ENCODE measurements around the gene DUSP23.

The DUSP23 gene

DNA sequence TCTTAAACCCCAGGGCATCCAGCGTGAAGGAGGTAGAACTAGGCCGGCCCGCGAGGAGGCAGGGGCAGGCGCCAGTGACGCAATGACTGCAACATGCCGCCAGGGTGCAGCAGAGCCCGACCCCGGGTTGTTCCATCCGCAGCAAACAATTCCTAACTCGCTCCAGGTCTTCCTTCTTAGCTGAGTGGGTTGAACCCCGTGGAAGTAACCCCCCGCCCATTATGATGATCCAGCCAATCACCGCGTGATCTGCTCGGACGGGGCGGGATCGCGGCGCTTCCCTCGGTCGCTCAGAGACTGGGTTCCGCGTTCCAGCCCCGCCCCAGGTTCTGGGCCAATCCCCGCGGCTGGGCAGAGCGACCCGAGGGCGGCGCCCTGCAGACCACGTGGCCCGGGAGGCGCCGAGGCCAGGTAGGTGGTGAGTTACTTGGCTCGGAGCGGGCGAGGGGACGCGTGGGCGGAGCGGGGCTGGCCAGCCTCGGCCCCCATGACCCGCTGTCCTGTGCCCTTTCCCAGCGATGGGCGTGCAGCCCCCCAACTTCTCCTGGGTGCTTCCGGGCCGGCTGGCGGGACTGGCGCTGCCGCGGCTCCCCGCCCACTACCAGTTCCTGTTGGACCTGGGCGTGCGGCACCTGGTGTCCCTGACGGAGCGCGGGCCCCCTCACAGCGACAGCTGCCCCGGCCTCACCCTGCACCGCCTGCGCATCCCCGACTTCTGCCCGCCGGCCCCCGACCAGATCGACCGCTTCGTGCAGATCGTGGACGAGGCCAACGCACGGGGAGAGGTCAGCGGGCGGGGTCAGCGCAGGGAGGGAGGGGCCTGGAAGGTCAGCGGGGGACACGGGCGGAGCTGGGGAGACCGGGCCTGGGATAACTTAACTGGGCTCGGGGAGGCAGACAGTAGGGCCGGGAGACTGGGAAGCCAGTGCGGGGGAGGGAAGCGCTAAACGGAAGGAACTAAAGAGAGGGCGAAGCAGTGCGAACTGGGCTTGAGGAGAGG lies at the start of gene DUSP23:
TSS of gene DUSP23 (plus strand) at position 380 of the 1,000 bp plus-strand sequence. CDS start at position 519, 139 bp downstream.
- peak; percentile 84 to 91 for DNase-seq (ENCODE audit: low read depth in 2 of 2)

DNA sequence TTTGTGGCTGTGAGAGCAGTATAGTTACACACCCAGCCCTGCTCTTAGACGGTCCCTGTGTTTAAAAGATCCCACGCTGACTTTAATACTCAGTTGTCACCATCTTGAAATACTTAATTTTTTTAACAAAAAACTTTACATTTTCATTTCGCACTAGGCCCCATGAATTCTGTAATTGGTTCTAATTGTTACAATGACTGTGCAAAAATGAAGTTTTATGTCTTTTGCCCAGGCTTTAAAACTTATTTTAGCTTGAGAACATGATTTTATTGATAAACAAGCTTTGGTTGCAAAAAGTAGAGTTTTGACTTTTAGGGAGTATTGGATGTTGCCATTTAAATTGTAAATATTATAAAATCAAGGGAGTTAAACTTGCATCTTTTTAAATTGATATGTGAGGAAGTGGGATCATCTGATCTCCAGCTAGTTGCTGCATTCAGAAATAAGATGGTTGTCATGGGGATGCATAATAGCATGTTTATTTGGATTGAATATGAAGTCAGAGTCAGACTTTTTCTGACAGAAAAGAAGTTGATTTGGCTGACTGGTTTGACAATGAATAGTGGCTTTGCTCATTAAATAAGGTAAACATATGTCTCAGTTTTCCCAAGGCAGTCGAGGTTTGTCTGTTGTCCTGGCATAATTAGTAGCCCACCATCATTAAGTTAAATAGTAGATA lies 43.4 kb upstream of the DUSP23 start:
- DNase-seq (ENCODE audit: low read depth in 2 of 2): no peak

DNA sequence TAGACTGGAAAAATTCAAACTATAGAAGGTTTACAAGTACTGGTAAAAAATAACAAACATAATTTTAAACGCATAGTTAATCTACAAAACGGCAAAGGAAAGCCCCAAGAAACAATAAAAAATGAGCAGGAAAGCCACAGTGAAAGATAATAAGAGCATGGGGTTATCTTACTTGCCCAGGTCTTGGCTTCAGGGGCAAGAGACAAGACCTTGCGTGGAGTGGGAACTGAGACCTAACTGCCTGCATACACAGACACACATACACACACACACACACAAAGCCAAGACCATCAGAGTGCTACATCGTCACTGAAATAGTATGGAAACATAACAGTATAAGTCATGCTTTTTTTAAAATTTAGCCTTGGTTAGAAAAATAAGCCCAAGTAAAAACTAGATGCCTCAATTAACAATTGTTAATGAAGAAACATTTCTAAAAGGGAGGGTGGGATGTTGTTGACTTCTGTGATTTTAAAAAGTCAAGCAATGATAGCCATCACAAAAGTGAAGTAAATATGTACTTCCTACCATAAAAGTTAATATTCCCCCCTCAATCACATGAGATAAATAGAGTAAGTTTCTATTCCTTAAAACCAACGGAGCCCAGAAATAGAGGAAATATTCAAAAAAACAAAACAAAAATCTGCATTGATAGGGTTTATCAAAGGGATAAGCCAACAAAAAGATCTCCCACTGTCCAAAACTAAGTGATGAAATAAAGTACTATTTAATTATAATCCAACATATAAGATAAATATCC lies 36.9 kb upstream of the DUSP23 start:
- DNase-seq (ENCODE audit: low read depth in 2 of 2): no peak

DNA sequence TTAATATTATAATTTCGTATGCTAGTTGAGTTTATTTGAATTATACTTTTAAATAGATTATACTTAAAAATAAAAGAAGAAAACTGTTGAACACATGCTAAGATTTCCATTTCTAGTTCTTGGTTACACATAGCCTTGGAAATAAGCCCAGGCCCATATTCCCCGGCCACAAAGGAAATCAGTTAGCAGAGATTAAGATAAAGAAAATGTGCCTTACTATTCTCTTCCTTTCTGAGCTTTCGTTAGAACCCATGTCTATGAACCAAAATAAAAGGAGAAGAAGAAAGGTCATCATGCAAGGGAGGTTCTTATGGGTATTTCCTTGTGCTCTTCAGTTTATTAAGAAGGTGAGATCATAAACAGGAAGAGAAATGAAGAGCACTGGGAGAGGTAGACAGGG lies 34.1 kb upstream of the DUSP23 start:
- no peak for DNase-seq (ENCODE audit: low read depth in 2 of 2)

DNA sequence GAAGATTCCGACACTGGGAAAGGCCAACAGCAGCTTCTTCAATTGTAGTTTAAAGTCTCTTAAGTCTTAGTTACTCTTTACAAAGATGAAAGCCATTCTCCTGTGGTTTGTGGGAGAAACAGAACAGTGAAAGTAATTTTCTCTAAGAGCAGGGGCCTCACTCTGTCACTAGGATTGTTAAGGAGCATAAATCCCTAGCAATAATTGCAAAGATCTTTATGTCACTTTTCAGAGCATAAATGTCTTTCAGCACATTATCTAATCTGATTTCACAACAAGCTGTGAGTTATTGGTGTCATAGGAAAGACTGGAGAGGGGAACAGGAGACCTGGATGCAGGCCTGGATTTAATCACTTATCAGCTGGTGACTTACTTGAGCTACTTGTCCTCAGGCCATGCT lies 32.4 kb upstream of the DUSP23 start:
- no peak for DNase-seq (ENCODE audit: low read depth in 2 of 2)

DNA sequence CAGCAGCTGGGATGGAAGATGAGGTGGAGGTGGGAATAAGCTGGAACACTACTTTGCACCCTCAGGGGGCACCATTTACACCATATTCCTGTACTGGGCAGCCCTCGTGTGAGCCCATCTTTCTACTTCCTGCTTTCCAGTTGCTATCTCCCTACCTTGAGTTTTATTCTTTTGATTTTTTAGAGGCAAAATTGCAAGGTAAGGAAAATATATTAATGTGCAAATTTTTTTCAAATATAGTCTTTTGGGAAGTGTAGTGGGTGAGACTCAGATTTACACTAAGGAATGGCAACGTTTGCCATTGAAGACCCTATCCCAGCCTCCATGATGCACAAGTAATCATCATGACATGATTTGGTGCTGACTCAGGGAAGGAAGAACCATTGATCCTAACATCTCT lies 31.1 kb upstream of the DUSP23 start:
- no peak for DNase-seq (ENCODE audit: low read depth in 2 of 2)

DNA sequence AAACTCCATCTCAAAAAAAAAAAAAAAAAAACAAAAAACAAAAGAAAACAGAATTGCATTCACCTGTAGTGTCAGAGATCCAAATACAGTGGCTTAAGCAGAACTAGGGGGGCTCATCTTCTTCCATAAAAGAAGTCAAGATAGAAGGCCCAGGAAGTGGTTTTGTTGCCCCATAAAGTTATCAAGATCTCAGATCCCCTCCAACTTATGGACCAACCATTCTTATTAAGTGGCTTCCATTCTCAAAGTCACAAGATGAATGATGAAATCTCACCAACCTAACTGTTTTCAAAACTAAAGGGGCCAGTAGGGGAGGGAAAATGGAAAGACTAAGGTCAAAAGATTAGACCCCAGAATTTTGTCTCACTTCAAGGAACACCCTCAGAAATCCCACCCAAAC lies 30.1 kb upstream of the DUSP23 start:
- no peak for DNase-seq (ENCODE audit: low read depth in 2 of 2)

DNA sequence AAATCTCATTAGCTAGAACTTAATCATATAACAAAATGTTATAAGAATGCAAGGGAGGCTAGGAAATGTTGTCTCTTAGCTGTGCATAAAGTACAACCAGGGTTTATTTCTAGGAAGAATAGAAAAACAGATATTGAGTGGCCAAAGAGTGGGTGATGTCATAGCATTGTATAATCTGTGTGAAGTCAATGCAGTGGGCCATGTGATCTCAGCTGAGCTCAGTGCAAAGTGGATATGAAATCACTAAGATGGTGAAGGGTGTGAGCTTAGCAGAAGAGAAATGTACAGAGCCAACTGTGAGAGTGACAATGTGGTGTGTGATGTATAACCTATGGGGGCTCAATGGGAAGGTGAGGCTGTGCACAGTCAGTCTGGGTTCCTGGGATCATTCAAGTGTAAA lies 29.7 kb upstream of the DUSP23 start:
- no peak for DNase-seq (ENCODE audit: low read depth in 2 of 2)

DNA sequence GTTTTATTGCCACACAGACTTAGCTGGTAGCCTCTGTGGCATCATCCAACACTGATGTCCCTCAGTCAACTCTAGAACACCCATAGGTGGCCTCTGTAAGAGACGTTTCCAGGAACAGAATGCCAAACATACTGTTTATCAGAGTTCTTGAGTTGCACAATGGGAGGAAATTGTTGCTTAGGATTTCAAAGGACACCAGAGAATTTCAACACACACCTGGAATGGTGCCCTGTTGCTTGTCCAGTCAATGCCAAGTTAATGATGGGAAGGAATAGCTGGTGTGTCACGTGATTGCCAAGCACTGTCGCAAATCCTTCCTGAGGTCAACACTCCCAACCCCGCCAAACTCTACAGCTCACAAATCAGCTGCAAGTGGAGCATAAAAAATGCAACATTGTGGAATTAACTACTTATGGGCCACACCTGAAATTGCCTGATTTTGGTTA lies 28.6 kb upstream of the DUSP23 start:
- no peak for DNase-seq (ENCODE audit: low read depth in 2 of 2)

DNA sequence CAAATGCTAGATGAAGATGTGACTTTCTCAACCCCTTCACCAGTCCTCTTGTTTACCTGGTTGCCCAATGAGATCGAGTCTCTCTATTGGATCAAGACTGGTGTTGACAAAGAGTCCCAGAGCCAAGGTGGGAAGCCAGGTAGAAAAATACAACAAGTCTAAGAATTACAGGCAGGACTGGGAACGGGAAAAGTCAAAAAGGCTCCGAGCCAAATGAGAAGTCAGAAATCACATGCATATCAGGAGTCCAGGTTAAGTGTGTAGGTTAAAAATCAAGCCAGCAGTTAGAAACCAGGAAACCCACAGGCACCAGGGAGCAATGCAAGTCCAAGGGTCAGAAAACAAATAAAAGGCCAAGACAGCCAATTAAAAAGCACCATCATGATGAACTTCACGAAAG lies 27.4 kb upstream of the DUSP23 start:
- no peak for DNase-seq (ENCODE audit: low read depth in 2 of 2)

DNA sequence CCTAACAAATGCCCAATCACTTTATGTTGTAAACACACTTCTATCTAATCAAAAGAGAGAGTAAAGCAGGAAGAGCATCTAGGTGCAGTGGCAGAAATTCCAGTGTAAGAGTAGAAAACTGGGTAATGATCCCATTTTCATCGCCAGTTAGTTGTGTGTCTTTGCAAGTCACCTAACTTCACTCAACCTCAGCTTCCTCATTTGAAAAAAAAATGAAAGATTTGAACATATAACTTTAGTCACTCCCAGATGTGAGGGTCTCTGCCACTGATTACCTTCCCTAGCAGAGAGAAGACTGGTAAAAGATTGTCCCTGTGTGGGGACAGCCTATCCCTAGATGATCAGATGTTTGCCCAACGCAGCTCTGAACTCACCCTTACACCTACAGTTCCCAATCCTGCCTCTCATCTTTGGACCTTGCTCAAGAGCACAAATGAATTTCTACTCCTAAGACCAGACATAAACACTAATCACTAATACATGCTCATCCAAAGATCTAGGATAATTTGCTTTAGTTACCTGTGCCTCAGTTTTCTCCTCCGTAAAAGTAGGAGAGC lies 25.2 kb upstream of the DUSP23 start:
- no peak for DNase-seq (ENCODE audit: low read depth in 2 of 2)

DNA sequence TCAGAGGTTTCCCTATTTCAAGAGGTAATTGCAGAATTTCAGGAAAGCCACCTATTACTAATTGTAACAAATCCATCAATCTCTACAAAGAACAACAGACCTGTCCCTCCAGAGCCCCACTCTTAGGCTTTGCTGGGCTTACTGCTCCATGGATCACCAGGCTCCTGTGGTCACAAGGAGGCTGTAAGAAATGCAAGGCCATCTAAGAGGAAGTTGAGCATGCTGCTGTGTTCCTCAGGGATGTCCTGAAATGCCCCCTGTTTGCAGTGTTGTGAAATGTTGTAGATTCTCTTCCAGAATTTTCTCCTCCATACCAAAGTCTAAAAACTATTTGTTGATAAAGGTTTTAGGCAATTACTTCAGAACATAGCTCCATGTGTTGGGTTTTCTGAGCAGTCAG lies 24.4 kb upstream of the DUSP23 start:
- DNase-seq (ENCODE audit: low read depth in 2 of 2): no peak

DNA sequence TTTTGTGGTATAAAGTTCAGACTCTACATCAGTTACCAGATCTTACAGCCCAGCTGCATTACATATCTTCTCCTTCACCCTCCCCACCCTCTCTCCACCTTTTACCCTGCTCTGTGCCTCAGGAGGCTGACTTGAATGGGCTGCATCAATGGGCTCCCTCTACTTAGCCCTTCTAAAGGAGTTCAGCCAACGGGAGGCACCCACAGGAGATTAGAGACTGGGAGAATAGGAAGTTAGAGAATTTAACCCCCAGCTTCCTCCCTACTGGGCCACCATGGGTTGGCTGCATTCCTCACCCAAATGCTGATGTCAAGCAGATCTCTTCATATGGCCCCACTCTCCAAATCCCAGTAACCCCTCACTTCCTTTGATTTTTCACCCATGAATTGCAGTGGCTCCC lies 17.1 kb upstream of the DUSP23 start:
- DNase-seq (ENCODE audit: low read depth in 2 of 2): no peak

DNA sequence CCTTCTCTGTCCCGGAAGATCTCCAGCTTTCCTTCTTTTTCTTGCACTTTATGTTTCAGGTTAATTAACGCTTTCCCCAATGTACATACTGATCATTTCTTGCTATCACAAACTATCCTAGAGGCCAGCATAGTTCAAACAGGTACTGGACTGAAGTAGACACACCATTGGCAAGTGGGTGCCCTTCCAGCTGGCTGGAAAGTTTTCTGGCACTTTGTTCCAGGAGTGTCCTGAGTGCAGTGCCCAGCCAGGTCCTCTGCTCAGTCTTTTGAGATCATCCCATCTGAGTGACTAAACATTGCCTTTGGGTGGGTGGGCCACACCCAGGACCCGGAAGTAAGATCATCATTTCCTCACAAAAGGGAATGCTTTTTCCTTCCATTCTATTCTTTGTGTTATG lies 15.0 kb upstream of the DUSP23 start:
- DNase-seq (ENCODE audit: low read depth in 2 of 2): no peak

DNA sequence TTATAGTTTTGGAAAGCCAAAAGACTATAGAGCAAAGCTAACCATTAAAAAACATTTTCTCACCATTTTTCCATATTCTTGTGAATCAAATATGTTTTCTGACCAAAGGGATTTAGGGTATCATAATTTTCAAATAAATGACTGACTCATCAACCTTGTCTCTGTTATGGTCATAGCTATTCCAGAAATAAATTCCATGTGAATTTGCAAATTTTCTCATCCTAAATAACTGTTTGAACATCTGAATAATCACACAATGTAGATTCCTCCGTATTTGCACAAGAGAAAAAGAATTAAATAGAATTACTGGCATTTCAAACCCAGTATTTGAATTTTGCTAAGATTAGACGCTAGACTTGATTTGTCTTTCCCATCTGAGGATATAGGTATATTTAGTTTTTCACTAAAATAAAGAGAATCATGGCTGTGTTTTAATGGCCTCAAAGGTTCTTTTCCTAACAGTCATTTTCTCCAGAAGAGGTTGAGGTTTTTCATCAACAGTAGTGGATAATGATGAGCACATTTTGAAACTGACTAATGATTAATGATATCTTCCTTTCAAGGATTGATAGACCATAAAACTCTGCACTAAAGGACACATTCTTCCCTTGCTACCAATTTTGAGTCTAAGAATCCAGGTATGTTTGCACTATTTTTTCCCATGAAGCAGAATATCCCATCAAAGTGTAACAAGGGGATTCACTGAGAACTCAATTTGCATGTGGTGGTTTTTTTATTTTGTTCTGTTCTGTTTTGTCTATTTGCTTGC lies 9.5 kb upstream of the DUSP23 start:
- no peak for DNase-seq (ENCODE audit: low read depth in 2 of 2)

DNA sequence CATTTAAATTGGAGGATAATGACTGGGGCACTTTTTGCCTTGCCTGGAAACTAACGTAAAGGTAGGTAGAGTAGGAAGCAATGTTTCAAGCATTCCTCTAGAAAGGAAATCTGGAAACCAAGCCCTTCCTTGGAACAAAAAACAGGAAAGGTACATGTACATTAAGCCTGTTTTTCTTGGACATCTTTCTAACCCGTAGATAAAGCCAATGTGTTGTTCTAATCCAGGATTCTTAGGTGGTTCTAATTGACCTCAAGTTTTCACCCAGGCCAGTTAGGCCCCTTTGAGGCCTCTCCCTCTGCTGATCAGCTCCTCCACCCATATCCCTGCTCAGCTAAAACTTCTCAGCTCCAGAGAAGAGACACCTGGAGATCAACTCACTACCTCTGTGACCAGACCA lies 6.3 kb upstream of the DUSP23 start:
- no peak for DNase-seq (ENCODE audit: low read depth in 2 of 2)

DNA sequence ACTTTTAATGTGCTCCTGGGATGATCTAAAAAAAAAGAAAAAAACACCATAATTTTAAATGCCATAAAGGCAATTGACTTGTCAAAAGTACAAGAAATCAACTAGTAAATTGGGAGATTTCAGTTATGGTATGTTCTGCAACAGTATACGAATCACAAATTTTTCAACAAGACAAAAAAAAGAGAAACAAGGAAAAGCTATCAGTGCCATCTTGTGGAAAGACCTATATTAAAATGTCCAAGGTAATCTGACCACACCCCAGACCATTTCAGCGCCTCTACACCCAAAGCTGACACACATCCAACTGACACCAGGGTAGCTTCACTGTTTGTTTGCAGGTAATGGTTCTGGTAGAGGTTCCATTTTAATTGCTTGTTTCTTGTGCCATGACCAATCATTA lies 5.0 kb upstream of the DUSP23 start:
- no peak for DNase-seq (ENCODE audit: low read depth in 2 of 2)

DNA sequence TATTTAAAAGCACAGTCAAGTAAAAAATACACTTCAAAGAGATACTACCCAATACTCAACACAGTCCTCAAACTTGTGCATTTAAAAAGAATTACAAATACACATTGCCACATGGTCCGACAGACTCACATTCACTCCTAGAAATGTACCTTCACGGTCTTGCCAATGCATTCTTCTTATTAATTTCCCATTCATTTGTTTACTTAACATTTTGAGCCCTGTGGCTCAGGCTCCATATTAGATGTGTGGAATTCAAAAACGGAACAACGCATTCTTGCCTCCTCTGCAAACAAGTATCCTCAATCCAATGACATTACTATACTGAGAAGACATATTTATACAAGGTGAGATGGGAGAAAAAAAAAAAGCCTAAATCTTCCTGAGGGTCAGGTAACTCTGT lies 2.5 kb upstream of the DUSP23 start:
- no peak for DNase-seq (ENCODE audit: low read depth in 2 of 2)

DNA sequence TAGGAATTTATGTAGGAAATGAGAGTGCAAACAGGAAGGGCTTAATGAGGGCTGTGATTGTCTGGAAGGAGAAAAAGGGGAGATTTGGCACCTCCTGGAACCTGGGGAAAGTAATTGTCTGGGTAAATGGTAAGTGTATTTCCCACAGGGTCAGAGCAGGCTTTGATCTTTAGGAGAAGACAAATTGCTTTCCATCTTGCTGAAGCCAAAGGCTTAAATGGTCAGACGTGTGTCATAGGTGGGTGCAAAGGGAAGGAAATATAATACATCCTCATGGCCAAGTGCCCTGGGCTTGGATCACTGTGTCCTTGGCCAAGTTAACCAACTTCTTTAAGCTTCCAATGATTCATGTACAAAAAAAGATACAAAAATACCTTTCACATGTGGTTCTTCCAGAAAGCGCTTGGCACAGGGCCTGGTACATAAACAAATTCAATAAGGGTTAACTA lies 1.3 kb upstream of the DUSP23 start:
- DNase-seq (ENCODE audit: low read depth in 2 of 2): no peak

DNA sequence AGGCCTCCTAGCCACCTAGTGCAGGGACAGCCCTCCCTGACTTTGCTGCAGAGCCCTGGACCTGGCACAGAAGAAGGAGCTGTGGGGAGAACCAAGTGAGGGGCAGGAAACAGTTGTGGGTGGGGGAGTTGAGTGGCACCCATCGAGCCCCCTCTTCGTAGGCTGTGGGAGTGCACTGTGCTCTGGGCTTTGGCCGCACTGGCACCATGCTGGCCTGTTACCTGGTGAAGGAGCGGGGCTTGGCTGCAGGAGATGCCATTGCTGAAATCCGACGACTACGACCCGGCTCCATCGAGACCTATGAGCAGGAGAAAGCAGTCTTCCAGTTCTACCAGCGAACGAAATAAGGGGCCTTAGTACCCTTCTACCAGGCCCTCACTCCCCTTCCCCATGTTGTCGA lies 1.2 kb downstream of the DUSP23 start:
- DNase-seq (ENCODE audit: low read depth in 2 of 2): no peak

DNA sequence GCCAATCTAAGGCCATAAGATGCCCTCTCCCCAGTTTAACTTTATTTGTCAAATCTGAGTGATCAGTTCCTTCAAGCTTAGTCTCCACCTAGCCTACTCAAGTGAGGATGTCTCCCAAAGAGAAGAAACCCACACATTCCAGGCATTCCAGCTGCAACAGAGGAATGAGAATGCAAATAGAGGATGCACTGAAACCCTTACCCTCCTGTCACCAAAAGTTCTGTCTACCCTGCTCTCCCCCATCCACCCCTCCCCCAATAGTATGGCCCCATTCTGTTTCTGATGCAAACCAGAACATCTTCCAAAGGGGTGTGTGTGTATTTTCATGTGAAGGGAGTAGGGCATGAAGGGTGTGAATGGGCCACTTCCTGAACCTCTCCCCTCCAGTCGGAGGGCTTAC lies 3.0 kb downstream of the DUSP23 start:
- DNase-seq (ENCODE audit: low read depth in 2 of 2): no peak
